GM23338 (cell line): ENCODE results near the gene C1QL4. TPM values are rescaled to one million over a fixed set of nuclear protein-coding genes. Genes with fewer than 3 reads are reported as not detected.

Experiments
- ATAC-seq: fragments of 200-7000 bp; cut with Tn5 transposase; 3 replicates; pipeline ENCODE4 v1.9.1; 2020
- DNase-seq: peaks from one replicate; pipeline ENCODE4 v3.0.0-alpha.2; 2015; ENCODE audit warnings: low spot score
- H2AFZ ChIP-seq: fragments of 200-600 bp; sonication (generic); 2 replicates; pipeline ENCODE4 v1.8.0; 2016; ENCODE audit warnings: antibody characterized with exemption, mild to moderate bottlenecking, moderate library complexity
- H3F3A ChIP-seq: fragments of 200-600 bp; sonication (generic); replicated peaks from 2 replicates; pipeline ENCODE4 v1.8.0; 2017; ENCODE audit warnings: antibody characterized with exemption, mixed run types, low read depth
- H3K27ac ChIP-seq: fragments of 200-600 bp; sonication (generic); 2 replicates; pipeline ENCODE4 v1.6.1; 2016; ENCODE audit warnings: low read depth
- H3K27me3 ChIP-seq: fragments of 200-600 bp; sonication (generic); 2 replicates; pipeline ENCODE4 v1.8.0; 2016; ENCODE audit warnings: mild to moderate bottlenecking, mixed run types, moderate library complexity; ENCODE audit not compliant: insufficient read depth
- H3K36me3 ChIP-seq: fragments of 200-600 bp; sonication (generic); 2 replicates; pipeline ENCODE4 v1.8.0; 2016; ENCODE audit warnings: mild to moderate bottlenecking; ENCODE audit not compliant: insufficient read depth
- H3K4me1 ChIP-seq: fragments of 200-600 bp; sonication (generic); 2 replicates; pipeline ENCODE4 v1.8.0; 2016; ENCODE audit warnings: mild to moderate bottlenecking, moderate library complexity; ENCODE audit not compliant: insufficient read depth
- H3K4me2 ChIP-seq: fragments of 200-600 bp; sonication (generic); 2 replicates; pipeline ENCODE4 v1.7.1; 2017; ENCODE audit warnings: mixed run types
- H3K4me3 ChIP-seq: fragments of 200-600 bp; sonication (generic); 2 replicates; pipeline ENCODE4 v1.6.1; 2016; ENCODE audit warnings: mixed run types
- H3K79me2 ChIP-seq: fragments of 200-600 bp; sonication (generic); replicated peaks from 2 replicates; pipeline ENCODE4 v1.8.0; 2017; ENCODE audit warnings: mild to moderate bottlenecking; ENCODE audit not compliant: insufficient read depth
- H3K9me2 ChIP-seq: fragments of 200-600 bp; sonication (generic); 2 replicates; pipeline ENCODE4 v1.8.0; 2017; ENCODE audit not compliant: insufficient read depth
- H4K20me1 ChIP-seq: fragments of 200-600 bp; sonication (generic); replicated peaks from 2 replicates; pipeline ENCODE4 v1.8.0; 2017; ENCODE audit warnings: mild to moderate bottlenecking; ENCODE audit not compliant: insufficient read depth
- H3K27ac Mint-ChIP-seq: 2 replicates; pipeline ENCODE4 v1.8.0; 2020; ENCODE audit warnings: inconsistent platforms, mild to moderate bottlenecking, moderate library complexity, mixed read lengths
- H3K27me3 Mint-ChIP-seq: 3 replicates; pipeline ENCODE4 v1.8.0; 2022; ENCODE audit warnings: low read depth, mild to moderate bottlenecking, moderate library complexity, mixed read lengths, inconsistent platforms; ENCODE audit not compliant: insufficient read depth, poor library complexity
- H3K36me3 Mint-ChIP-seq: 3 replicates; pipeline ENCODE4 v1.8.0; 2021; ENCODE audit warnings: low read depth, mild to moderate bottlenecking, inconsistent platforms, moderate library complexity, mixed read lengths
- H3K4me1 Mint-ChIP-seq: 3 replicates; pipeline ENCODE4 v1.8.0; 2020; ENCODE audit warnings: mild to moderate bottlenecking, inconsistent platforms, mixed read lengths
- H3K4me3 Mint-ChIP-seq: 3 replicates; pipeline ENCODE4 v1.8.0; 2021; ENCODE audit warnings: moderate library complexity, mild to moderate bottlenecking, inconsistent platforms, mixed read lengths
- H3K9me3 Mint-ChIP-seq: 3 replicates; pipeline ENCODE4 v1.8.0; 2020; ENCODE audit warnings: moderate library complexity, mild to moderate bottlenecking, inconsistent platforms, mixed read lengths
- CREB1 ChIP-seq: fragments of 250-450 bp; sonication (Bioruptor Pico); IDR thresholded peaks from 2 replicates; pipeline ENCODE4 v1.5.0; 2020; ENCODE audit warnings: low read depth, mild to moderate bottlenecking, moderate library complexity
- CTCF ChIP-seq, 2 experiments: fragments of 200-600 bp in 1 of 2; sonication (generic) in 1 of 2; conservative IDR thresholded peaks; 2 replicates each; pipeline versions ENCODE4 v1.5.1 to v1.6.1; 2016 to 2017; ENCODE audit warnings: antibody characterized with exemption in 2 of 2, low read depth in 2 of 2, mild to moderate bottlenecking in 2 of 2, moderate library complexity in 1 of 2
- JUNB ChIP-seq: IDR thresholded peaks from one replicate; pipeline ENCODE4 v1.6.1; 2016; ENCODE audit warnings: antibody characterized with exemption; ENCODE audit not compliant: unreplicated experiment
- NANOG ChIP-seq: IDR thresholded peaks from 2 replicates; pipeline ENCODE4 v1.6.1; 2016; ENCODE audit warnings: antibody characterized with exemption, borderline replicate concordance
- POLR2AphosphoS5 ChIP-seq: IDR thresholded peaks from 2 replicates; pipeline ENCODE4 v1.6.1; 2016; ENCODE audit warnings: antibody characterized with exemption, low read depth
- REST ChIP-seq: IDR thresholded peaks from one replicate; pipeline ENCODE4 v1.6.1; 2018; ENCODE audit warnings: antibody characterized with exemption; ENCODE audit not compliant: unreplicated experiment
- STAT1 ChIP-seq: IDR thresholded peaks from one replicate; pipeline ENCODE4 v1.6.1; 2016; ENCODE audit warnings: antibody characterized with exemption; ENCODE audit not compliant: unreplicated experiment
- ZNF114 ChIP-seq: fragments of 250-450 bp; sonication (Bioruptor Pico); IDR thresholded peaks from 2 replicates; pipeline ENCODE4 v1.5.0; 2020; ENCODE audit warnings: mild to moderate bottlenecking, moderate library complexity
- ZNF462 ChIP-seq: fragments of 250-450 bp; sonication (Bioruptor Pico); IDR thresholded peaks from 2 replicates; pipeline ENCODE4 v1.5.0; 2020; ENCODE audit warnings: mild to moderate bottlenecking, moderate library complexity
- polyA plus RNA-seq: library from polyadenylated mRNA; unstranded; fragments of >200 nt; fragmentation: Nextera tagmentation; extraction: Ambion mirVana; gene quantifications from 2 replicates; pipeline ENCODE4 v1.2.1, GENCODE V29; 2016
- total RNA-seq: library from RNA; depleted of rRNA; stranded (reverse); fragments of >200 nt; shearing (Covaris generic); gene quantifications from 2 replicates; pipeline ENCODE4 v1.2.3, GENCODE V29; 2014

The C1QL4 gene
- total and polyA plus RNA-seq, 2 experiments from 2014 or later, result not detected

- TF ChIP-seq CTCF (conservative IDR thresholded peaks at IDR 0.05; ENCODE audit: low read depth in 2 of 2), result peak; percentile 80 to 91
These were observed 5.3 kb upstream of the C1QL4 start (continued) for GRCh38 chr12:49342066-49342913.

GRCh38 chr12:49341777-49342065 is 4.7 kb upstream of the C1QL4 start:
- Histone ChIP-seq H3K4me2 (peak overlapping the region; percentile 88), H3K4me3 (peak overlapping the region; percentile 85), H4K20me1 (peaks cover 28% of the 10 kb centered on the region), H3F3A (peaks cover 31% of the 10 kb centered on the region), H3K4me1 (peaks cover 54% of the 10 kb centered on the region), H2AFZ (peak overlapping the region; percentile 82), H3K27me3 (peaks cover 99% of the 10 kb centered on the region), H3K79me2 (no peaks in the 10 kb centered on the region), H3K36me3 (no peaks in the 10 kb centered on the region), H3K27ac (no peak overlapping the region), H3K9me2 (no peaks in the 10 kb centered on the region)
- Mint-ChIP-seq H3K9me3 (peaks cover 3% of the 10 kb centered on the region; the same call in 2 of the 3 replicates), H3K27me3 (peaks cover 98% of the 10 kb centered on the region), H3K4me3 (peak overlapping the region; percentile 70), H3K4me1 (peaks cover 57% of the 10 kb centered on the region), H3K27ac (no peak overlapping the region), H3K36me3 (no peaks in the 10 kb centered on the region; the same call in 2 of the 3 replicates)
- TF ChIP-seq ZNF462 (CRISPR knock-in tag) (no peak), JUNB (no peak), STAT1 (no peak), POLR2AphosphoS5 (no peak), REST (no peak), CREB1 (CRISPR knock-in tag) (no peak), NANOG (no peak), ZNF114 (CRISPR knock-in tag) (no peak), CTCF (conservative IDR thresholded peaks at IDR 0.05; ENCODE audit: low read depth in 2 of 2) (no peak)
- ATAC-seq, result no peak
- no peak for DNase-seq
